Fibroblast of mammary gland (primary cell): Measurements from ENCODE around the gene EIF4E1B.
A peak's percentile ranks its signal among the peaks of the same experiment; 100 is the strongest.

ENCODE experiments used
- DNase-seq: peaks from one replicate; pipeline ENCODE4 v3.0.0-alpha.2; 2010; ENCODE audit warnings: low read depth
- H3K4me3 ChIP-seq: 2 replicates; pipeline ENCODE4 v1.5.1; 2011; ENCODE audit warnings: low read depth, mild to moderate bottlenecking, low read length, moderate library complexity; ENCODE audit not compliant: control insufficient read depth
- TF ChIP-seq, protein P1 (sequence below): conservative IDR thresholded peaks from 2 replicates; pipeline ENCODE4 v1.5.1; 2011; ENCODE audit warnings: low read depth, low read length, inconsistent platforms; ENCODE audit not compliant: control insufficient read depth, insufficient read depth

The EIF4E1B gene

DNA sequence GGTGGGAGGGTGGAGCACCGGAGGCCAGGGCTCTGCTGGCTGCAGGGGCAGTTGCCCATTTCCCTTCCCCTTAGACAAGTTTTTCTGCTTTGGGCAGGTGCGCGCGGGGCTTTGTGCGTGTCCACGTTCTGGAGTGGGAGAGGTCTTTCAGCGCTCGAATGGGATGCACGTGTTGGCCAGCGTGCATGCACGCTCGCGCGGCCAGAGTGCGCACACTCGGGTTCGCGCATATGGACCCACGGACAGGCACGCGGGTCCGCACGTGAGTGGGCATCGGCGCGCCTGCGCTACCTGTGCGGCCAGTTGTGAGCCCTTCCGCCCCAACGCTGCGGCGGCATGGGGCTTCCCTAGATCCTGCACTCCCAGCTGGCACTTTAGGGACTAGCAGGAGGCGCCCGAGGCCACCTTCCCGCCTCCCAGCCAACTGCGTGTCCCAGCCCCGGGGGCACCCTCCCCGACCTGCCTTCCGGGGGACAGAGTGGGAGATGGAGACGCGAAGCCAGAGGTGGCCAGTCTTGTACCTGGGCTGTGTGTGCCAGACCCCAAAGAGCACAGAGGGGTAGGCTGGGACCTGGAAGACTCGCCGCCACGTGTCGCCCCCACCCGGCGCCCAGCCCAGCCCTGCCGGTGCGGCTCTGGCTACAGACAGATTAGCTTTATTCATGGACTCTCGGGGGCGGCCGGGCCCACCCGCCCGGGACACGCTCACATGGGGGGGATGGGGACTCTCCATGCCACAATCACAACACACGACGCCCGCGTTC is 10.7 kb upstream of the EIF4E1B start:
- TF ChIP-seq, protein P1, sequence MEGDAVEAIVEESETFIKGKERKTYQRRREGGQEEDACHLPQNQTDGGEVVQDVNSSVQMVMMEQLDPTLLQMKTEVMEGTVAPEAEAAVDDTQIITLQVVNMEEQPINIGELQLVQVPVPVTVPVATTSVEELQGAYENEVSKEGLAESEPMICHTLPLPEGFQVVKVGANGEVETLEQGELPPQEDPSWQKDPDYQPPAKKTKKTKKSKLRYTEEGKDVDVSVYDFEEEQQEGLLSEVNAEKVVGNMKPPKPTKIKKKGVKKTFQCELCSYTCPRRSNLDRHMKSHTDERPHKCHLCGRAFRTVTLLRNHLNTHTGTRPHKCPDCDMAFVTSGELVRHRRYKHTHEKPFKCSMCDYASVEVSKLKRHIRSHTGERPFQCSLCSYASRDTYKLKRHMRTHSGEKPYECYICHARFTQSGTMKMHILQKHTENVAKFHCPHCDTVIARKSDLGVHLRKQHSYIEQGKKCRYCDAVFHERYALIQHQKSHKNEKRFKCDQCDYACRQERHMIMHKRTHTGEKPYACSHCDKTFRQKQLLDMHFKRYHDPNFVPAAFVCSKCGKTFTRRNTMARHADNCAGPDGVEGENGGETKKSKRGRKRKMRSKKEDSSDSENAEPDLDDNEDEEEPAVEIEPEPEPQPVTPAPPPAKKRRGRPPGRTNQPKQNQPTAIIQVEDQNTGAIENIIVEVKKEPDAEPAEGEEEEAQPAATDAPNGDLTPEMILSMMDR = no peak
- no peak overlapping the region for H3K4me3 ChIP-seq
- no peak for DNase-seq

DNA sequence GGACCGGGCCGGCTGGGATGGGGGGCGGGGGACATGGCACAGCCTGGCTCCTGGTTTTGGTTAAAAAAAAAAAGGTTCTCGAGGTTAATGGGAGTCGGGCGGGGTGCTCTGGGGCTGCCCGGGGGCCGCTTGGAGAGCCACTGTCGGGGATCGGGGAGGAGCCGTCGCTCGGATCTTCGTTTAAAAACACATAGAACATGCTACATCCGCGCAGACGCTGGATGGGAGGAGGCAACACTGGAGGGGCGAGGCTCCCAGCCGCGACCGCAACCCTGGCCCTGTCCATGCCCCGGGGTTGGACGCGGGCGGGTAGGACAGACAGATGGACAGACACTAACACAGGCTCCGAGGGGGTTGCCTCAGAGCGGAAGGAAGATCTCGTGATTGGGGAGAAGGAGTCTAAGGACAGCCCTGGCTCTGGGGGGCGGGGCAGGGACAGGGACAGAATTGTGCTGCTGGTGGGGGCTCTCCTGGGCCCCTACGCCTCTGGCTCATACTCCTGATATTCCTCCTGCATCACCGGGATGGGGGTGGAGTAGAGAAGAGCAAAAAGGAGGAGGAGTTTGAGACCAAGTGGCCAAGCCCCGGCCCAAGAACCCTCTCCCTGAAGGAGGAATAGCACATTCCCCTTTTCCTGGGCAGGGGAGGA is 10.0 kb upstream of the EIF4E1B start:
- DNase-seq = peak; percentile 30
- H3K4me3 ChIP-seq = no peak overlapping the region

DNA sequence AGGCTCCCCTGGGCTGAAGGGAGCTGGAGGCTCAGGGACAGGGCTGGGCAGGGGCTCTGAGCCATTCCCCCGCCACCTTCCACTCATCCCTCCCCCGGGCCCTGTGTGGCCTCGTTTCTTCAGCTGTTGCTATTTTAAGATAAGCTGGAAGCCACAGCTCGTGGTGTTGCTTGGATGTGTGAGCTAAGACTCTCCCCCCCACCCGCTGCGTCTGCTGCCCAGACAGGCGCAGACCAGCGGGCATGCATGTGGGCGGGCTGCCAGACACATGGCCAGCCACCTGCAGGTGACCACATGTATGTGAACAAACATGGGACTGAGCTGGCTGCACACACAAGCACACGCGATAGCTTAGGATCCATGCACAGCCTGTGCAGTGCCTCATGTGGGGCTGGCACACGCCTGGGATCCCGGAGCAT is 8.8 kb upstream of the EIF4E1B start:
- TF ChIP-seq, protein P1 = no peak
- no peak overlapping the region for H3K4me3 ChIP-seq
- no peak for DNase-seq

More for the DNA sequence above, 10.0 kb upstream of the EIF4E1B start:
- TF ChIP-seq, protein P1 = no peak

DNA sequence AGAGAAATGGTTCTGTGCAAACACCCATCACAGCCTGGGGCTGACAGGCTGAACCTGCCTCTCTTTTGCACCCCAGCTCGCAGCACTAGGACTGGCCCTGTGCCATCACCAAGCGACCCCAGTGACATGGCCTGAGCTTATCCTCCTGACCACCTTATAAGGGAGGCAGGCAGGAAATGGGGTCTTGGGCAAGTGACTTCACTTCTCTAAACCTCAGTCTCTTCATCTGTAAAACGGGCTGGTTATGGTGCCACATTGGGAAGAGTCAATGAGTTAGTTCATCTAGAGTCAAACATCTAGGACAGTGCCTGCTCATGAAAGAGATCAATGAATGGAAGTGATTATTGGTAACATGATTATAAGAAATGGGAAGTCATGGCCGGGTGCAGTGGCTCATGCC is 6.3 kb upstream of the EIF4E1B start:
- no peak for DNase-seq
- TF ChIP-seq, protein P1 = no peak
- H3K4me3 ChIP-seq = no peak overlapping the region

DNA sequence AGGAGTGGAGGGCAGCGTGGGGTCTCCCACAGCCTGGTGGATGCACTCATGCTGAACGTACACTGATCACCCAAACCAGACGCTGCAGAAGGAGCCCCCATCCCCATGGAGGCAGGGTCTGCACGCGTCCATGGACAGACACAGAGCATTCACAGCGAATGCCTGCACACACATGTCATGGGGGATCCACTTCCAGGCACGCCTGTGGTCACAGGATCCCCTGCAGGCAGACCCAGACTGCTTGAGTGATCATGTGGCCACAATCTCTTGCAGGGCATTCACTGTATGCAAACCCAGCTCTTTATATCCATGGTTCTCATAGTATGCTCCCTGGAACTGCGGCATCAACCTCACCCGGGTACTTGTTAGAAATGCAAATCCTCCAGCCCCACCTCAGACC is 5.5 kb upstream of the EIF4E1B start:
- no peak for DNase-seq
- TF ChIP-seq, protein P1 = no peak
- no peak overlapping the region for H3K4me3 ChIP-seq

DNA sequence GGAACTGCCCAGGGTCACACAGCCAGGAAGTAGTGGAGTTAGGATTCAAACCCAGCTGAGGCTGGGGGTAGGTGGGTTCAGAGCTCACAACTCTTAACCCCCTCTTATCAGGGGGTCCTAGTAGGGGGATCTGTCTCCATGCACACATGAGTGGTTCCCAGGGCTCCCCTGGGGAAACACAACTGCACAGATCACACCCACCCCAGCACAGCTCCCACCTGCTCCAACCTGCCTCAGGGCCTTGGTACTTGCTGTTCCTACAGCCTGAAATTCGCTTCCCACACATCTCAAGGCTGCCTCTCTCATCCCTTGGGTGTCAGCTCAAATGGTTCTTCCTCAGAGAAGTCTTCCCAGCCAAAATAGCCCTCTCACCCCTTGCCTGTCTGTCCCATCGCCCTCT is 5.0 kb upstream of the EIF4E1B start:
- no peak overlapping the region for H3K4me3 ChIP-seq
- DNase-seq = no peak
- TF ChIP-seq, protein P1 = no peak
